ENCODE data around the gene C6orf163. TPM values are rescaled to one million over a fixed set of nuclear protein-coding genes. Genes with fewer than 3 reads are reported as not detected.

C6orf163 gene
- total RNA-seq, 4 donors from 2014 or later: 4.3 to 12.1 (median 7.3) TPM

GRCh38 chr6:87333591-87334181 lies 10.9 kb upstream of the C6orf163 start:
- no peak overlapping the region for H3K4me3 ChIP-seq (replicated peaks in 1 of 3)
- H3K9me3 ChIP-seq: no peaks in the 10 kb centered on the region
- DNase-seq: no peak
- WGBS, 2 donors: 67 to 72% methylated on average over 3 of the region's 3 CpGs
- H3K4me1 ChIP-seq: no peaks in the 10 kb centered on the region
- no peaks in the 10 kb centered on the region for H3K36me3 ChIP-seq
- H3K27ac ChIP-seq: no peak overlapping the region
- intact Hi-C loops (cut with DNase I): no loop called here
- TF ChIP-seq POLR2A (IDR thresholded peaks at IDR 0.05): no peak
- TF ChIP-seq, protein P1, sequence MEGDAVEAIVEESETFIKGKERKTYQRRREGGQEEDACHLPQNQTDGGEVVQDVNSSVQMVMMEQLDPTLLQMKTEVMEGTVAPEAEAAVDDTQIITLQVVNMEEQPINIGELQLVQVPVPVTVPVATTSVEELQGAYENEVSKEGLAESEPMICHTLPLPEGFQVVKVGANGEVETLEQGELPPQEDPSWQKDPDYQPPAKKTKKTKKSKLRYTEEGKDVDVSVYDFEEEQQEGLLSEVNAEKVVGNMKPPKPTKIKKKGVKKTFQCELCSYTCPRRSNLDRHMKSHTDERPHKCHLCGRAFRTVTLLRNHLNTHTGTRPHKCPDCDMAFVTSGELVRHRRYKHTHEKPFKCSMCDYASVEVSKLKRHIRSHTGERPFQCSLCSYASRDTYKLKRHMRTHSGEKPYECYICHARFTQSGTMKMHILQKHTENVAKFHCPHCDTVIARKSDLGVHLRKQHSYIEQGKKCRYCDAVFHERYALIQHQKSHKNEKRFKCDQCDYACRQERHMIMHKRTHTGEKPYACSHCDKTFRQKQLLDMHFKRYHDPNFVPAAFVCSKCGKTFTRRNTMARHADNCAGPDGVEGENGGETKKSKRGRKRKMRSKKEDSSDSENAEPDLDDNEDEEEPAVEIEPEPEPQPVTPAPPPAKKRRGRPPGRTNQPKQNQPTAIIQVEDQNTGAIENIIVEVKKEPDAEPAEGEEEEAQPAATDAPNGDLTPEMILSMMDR (IDR thresholded peaks at IDR 0.05): no peak
- no peaks in the 10 kb centered on the region for H3K27me3 ChIP-seq

DNA sequence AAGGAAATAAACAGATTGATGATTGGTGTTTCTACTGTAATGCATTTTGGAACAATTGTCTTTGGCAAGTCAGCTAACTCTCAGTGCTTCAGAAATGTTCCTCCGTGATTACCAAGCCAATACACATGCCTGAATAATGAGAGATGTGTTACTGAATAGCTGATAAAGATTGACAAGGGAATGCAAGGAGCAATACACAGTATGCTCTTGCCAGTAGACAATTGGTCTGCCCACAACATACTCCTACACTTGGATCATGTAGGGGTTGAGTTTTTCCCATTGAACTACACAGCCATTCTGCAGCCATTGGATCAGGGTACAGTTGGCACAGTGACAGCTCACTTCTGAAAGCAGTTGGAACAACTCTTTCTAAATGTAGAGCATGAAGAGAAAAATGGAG lies 9.9 kb upstream of the C6orf163 start:
- no peaks in the 10 kb centered on the region for H3K9me3 ChIP-seq
- H3K36me3 ChIP-seq: no peaks in the 10 kb centered on the region
- no peak overlapping the region for H3K27ac ChIP-seq
- no peak for DNase-seq
- TF ChIP-seq, protein P1 (IDR thresholded peaks at IDR 0.05): no peak
- no peak for TF ChIP-seq POLR2A (IDR thresholded peaks at IDR 0.05)
- intact Hi-C loops (cut with DNase I): no loop called here
- no peaks in the 10 kb centered on the region for H3K4me1 ChIP-seq
- WGBS, 2 donors: 80 to 97% methylated on average over 1 of the region's 1 CpG
- no peaks in the 10 kb centered on the region for H3K27me3 ChIP-seq
- H3K4me3 ChIP-seq (replicated peaks in 1 of 3): no peak overlapping the region

DNA sequence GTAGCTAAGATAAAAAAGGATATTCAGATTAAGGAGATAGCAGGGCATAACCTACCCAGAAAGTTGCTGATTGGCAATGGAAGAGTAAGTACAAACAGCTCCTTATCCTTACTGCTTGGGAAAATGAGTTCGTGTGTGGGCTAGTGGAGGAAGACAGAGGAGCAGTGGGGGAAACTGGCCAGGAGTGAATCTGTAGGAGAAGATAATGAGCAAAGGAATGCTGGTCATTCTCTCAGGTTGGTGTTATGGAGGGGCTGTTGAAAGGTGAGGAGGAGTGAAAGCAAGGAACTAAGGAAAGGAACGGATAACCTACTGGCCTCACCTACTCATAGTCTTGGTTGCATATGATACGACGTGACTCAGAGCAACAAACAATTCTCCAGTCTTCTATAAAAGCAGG lies 8.2 kb upstream of the C6orf163 start:
- intact Hi-C loops (cut with DNase I): no loop called here
- H3K4me1 ChIP-seq: no peaks in the 10 kb centered on the region
- no peak for DNase-seq
- WGBS, 2 donors: 83 to 91% methylated on average over 4 of the region's 4 CpGs
- no peaks in the 10 kb centered on the region for H3K36me3 ChIP-seq
- no peak overlapping the region for H3K27ac ChIP-seq
- H3K27me3 ChIP-seq: no peaks in the 10 kb centered on the region
- no peak overlapping the region for H3K4me3 ChIP-seq (replicated peaks in 1 of 3)
- no peaks in the 10 kb centered on the region for H3K9me3 ChIP-seq
- TF ChIP-seq, protein P1 (IDR thresholded peaks at IDR 0.05): no peak
- TF ChIP-seq POLR2A (IDR thresholded peaks at IDR 0.05): no peak

DNA sequence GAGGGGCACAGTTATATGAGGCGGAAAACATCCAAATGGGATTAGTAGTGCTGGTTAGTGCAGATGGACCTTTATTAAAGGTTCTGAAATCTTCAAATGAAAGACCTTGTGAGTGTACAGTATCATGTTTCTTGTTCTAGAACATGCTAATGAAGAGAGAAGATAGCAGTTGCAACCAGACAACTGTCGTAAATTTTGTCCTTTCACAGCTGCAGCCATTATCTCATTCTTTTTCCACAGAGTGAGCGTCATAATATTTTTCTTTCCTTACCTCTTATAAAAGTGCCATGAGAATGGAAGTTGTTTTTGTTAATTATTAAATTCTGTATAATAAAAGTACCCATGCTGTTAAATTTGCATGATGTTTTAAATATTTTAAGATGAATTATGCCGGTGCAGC lies 4.4 kb upstream of the C6orf163 start:
- Histone ChIP-seq H3K27me3 (no peaks in the 10 kb centered on the region), H3K27ac (no peak overlapping the region), H3K4me1 (no peaks in the 10 kb centered on the region), H3K36me3 (no peaks in the 10 kb centered on the region), H3K9me3 (no peaks in the 10 kb centered on the region), H3K4me3 (replicated peaks in 1 of 3) (no peak overlapping the region)
- intact Hi-C loops (cut with DNase I): no loop called here
- 94 to 96% methylated on average over 4 of the region's 4 CpGs for WGBS, 2 donors
- TF ChIP-seq POLR2A (IDR thresholded peaks at IDR 0.05): no peak
- TF ChIP-seq, protein P1 (IDR thresholded peaks at IDR 0.05): no peak
- no peak for DNase-seq

DNA sequence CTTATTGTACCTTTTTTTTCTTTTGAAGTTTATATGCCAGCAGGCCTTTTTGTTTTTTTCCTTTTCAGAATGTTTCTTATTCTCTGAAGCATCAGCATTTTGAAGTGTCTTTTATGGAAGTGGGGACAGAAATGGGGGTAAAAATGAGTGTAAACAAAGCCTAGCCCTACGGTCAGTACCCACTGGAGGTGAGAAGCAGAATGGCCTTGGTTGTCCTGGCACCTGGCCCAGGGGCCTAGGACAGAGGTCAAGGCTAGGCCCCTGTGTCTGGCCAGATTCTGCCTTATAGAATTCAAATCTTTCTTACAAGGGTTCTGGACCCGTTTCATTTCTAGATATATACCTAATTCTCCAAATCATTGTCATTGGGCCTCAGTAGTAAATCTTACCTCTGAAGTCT lies 3.5 kb upstream of the C6orf163 start:
- H3K27ac ChIP-seq: no peak overlapping the region
- no peaks in the 10 kb centered on the region for H3K9me3 ChIP-seq
- H3K36me3 ChIP-seq: no peaks in the 10 kb centered on the region
- no peaks in the 10 kb centered on the region for H3K27me3 ChIP-seq
- H3K4me1 ChIP-seq: no peaks in the 10 kb centered on the region
- no peak overlapping the region for H3K4me3 ChIP-seq (replicated peaks in 1 of 3)
- DNase-seq: no peak
- intact Hi-C loops (cut with DNase I): no loop called here
- TF ChIP-seq, protein P1 (IDR thresholded peaks at IDR 0.05): no peak
- TF ChIP-seq POLR2A (IDR thresholded peaks at IDR 0.05): no peak
- 97 to 98% methylated on average over 2 of the region's 2 CpGs for WGBS, 2 donors
